Measurements from ENCODE around the gene RPS6KA3. TPM values are rescaled to one million over a fixed set of nuclear protein-coding genes. Genes with fewer than 3 reads are reported as not detected.

Gene RPS6KA3
- total RNA-seq, 5 donors from 2014 or later (not counting 1 experiment from before 2014, with no cell fraction given): 65.2 to 89.9 (median 71.9) TPM

DNA sequence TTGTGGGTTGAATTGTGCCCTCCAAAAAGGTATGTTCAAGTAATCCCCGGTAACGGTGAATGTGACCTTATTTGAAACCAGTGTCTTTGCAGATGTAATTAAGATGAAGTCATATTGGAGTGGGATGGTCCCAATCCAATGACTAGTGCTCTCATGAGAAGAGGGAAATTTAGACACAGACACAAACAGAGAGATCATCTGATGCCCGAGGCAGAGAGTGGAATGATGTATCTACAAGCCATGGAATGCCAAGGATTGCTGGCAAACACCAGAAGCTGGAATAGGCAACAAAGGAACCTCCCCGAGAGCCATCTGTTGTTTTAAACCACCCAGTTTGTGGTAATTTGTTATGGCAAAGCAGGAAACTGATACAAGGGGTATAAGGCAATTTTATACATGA is 35.1 kb downstream of the RPS6KA3 start:
- peaks cover 0 to 17% of the 10 kb centered on the region in 2 donors for H3K36me3 ChIP-seq (ENCODE audit: control insufficient read depth in 2 of 2, extremely low read depth in 1 of 2, insufficient read depth in 1 of 2, low read length in 1 of 2)

DNA sequence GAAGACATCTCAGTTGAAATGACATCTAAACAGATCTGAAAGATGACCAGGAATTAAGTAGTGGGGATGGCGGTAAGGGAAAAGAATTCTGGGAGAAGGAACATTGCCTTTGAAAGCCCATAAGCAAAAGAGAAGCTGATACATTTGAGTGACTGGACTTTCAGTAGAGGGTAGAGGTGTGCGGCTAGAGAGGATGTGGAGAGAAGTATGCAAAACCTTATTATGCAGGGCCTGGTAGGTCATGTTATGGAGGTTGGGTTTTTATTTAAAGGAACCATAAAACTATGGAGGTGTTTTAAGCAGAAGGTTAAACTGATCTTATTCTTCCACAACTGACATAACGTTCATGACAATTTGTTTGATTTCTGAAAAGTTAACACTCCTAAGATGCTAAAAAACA is 36.3 kb downstream of the RPS6KA3 start:
- H3K9me3 Mint-ChIP-seq: peaks cover 0 to 1% (median 0%) of the 10 kb centered on the region in 3 donors
- Histone ChIP-seq H3K4me1 (ENCODE audit: control insufficient read depth in 1 of 2, extremely low read depth in 1 of 2, insufficient read depth in 2 of 2, low read length in 2 of 2) (no peaks in the 10 kb centered on the region), H3K27ac (ENCODE audit: low read length) (no peak overlapping the region), H3K9me3 (no peaks in the 10 kb centered on the region), H3K4me3 (ENCODE audit: control insufficient read depth in 1 of 2, extremely low read depth in 1 of 2, low read length in 1 of 2) (no peak overlapping the region), H3K27me3 (replicated peaks in 1 of 2; ENCODE audit: control insufficient read depth in 2 of 2, extremely low read depth in 1 of 2, insufficient read depth in 2 of 2, low read length in 1 of 2) (no peaks in the 10 kb centered on the region), H3K36me3 (ENCODE audit: control insufficient read depth in 2 of 2, extremely low read depth in 1 of 2, insufficient read depth in 1 of 2, low read length in 1 of 2) (peaks cover 0 to 17% of the 10 kb centered on the region in 2 donors)
- no peak overlapping the region for H3K4me3 Mint-ChIP-seq
- peaks cover 12 to 53% (median 38%) of the 10 kb centered on the region in 3 donors for H3K4me1 Mint-ChIP-seq
- H3K27me3 Mint-ChIP-seq: peaks cover 0 to 11% of the 10 kb centered on the region in 2 donors
- DNase-seq (no peak), ATAC-seq (replicated peaks in 1 of 4) (no peak)
- no peak overlapping the region for H3K27ac Mint-ChIP-seq
- ChIA-PET CTCF (no interaction called here), POLR2A (no interaction called here)
- peaks cover 44% of the 10 kb centered on the region for H3K36me3 Mint-ChIP-seq
- 100% methylated on average over 1 of the region's 3 CpGs for WGBS (ENCODE audit: insufficient coverage)

More for the DNA sequence above, 35.1 kb downstream of the RPS6KA3 start:
- H3K4me3 Mint-ChIP-seq: no peak overlapping the region
- peaks cover 0 to 11% of the 10 kb centered on the region in 2 donors for H3K27me3 Mint-ChIP-seq
- H3K27ac ChIP-seq (ENCODE audit: low read length): no peak overlapping the region
- no peak overlapping the region for H3K27ac Mint-ChIP-seq
- peaks cover 13 to 46% (median 34%) of the 10 kb centered on the region in 3 donors for H3K4me1 Mint-ChIP-seq
- CTCF ChIA-PET: no interaction called here
- peaks cover 0 to 4% (median 2%) of the 10 kb centered on the region in 3 donors for H3K9me3 Mint-ChIP-seq
- H3K4me3 ChIP-seq (ENCODE audit: control insufficient read depth in 1 of 2, extremely low read depth in 1 of 2, low read length in 1 of 2): no peak overlapping the region
- H3K36me3 Mint-ChIP-seq: peaks cover 50% of the 10 kb centered on the region
- no peaks in the 10 kb centered on the region for H3K4me1 ChIP-seq (ENCODE audit: control insufficient read depth in 1 of 2, extremely low read depth in 1 of 2, insufficient read depth in 2 of 2, low read length in 2 of 2)
- no peaks in the 10 kb centered on the region for H3K27me3 ChIP-seq (replicated peaks in 1 of 2; ENCODE audit: control insufficient read depth in 2 of 2, extremely low read depth in 1 of 2, insufficient read depth in 2 of 2, low read length in 1 of 2)
- no peaks in the 10 kb centered on the region for H3K9me3 ChIP-seq
- no peak for DNase-seq
- no CpG with 5 or more reads among the region's 4 CpGs for WGBS (ENCODE audit: insufficient coverage)
- POLR2A ChIA-PET: no interaction called here
- ATAC-seq (replicated peaks in 1 of 4): no peak

DNA sequence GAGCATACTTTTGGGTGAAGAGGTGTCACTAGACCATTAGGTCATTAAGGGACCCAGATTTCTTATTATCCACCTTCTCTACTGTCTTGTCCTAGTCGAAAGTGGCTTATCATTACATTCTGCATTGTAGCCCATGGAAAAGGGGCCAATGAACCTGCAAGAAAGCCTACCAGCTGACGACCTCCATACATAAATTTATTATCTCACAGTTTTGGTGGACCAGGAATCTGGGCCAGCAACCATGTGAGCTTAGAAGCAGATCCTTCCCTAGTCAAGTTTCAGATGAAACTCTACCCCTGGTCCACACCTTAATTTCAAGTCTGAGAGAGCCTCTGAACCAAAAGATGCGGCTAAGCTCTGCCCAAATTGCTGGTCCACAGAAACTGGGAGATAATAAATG is 37.6 kb downstream of the RPS6KA3 start:
- ChIA-PET CTCF (no interaction called here), POLR2A (interaction anchor here (0.6 kb wide), 2 partner anchors 390 to 546 kb away, joined by 6 to 7 read pairs; no protein-coding TSS in a partner anchor)
- no peaks in the 10 kb centered on the region for H3K4me1 ChIP-seq (ENCODE audit: control insufficient read depth in 1 of 2, extremely low read depth in 1 of 2, insufficient read depth in 2 of 2, low read length in 2 of 2)
- Mint-ChIP-seq H3K27ac (no peak overlapping the region), H3K27me3 (peaks cover 0 to 11% of the 10 kb centered on the region in 2 donors), H3K9me3 (no peaks in the 10 kb centered on the region), H3K4me3 (no peak overlapping the region), H3K4me1 (peaks cover 10 to 58% (median 43%) of the 10 kb centered on the region in 3 donors), H3K36me3 (peaks cover 43% of the 10 kb centered on the region)
- WGBS (ENCODE audit: insufficient coverage): no CpG with 5 or more reads among the region's 3 CpGs
- ATAC-seq (replicated peaks in 1 of 4): no peak
- no peaks in the 10 kb centered on the region for H3K9me3 ChIP-seq
- no peak overlapping the region for H3K4me3 ChIP-seq (ENCODE audit: control insufficient read depth in 1 of 2, extremely low read depth in 1 of 2, low read length in 1 of 2)
- H3K36me3 ChIP-seq (ENCODE audit: control insufficient read depth in 2 of 2, extremely low read depth in 1 of 2, insufficient read depth in 1 of 2, low read length in 1 of 2): peaks cover 0 to 17% of the 10 kb centered on the region in 2 donors
- no peak overlapping the region for H3K27ac ChIP-seq (ENCODE audit: low read length)
- no peaks in the 10 kb centered on the region for H3K27me3 ChIP-seq (replicated peaks in 1 of 2; ENCODE audit: control insufficient read depth in 2 of 2, extremely low read depth in 1 of 2, insufficient read depth in 2 of 2, low read length in 1 of 2)
- no peak for DNase-seq

DNA sequence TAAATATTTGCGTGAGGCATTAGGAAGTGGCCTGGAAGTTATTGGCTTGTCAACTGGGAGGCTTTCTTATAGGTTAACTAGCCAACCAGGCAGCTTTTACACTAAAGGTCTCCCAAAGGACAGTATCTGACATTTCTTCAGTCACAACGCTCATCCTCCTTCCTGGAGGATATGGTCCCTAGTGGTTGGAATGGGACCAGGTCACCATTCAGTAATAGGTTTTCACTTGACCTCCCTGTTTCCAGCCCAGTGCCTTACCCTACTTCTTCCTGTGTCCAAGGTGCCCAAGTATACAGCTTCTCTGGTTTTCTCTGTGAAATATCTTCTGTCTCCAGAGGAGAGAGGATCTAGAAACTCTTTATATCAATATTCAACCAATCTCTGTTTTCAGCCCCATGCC is 38.5 kb downstream of the RPS6KA3 start:
- Histone ChIP-seq H3K4me1 (ENCODE audit: control insufficient read depth in 1 of 2, extremely low read depth in 1 of 2, insufficient read depth in 2 of 2, low read length in 2 of 2) (no peaks in the 10 kb centered on the region), H3K4me3 (ENCODE audit: control insufficient read depth in 1 of 2, extremely low read depth in 1 of 2, low read length in 1 of 2) (no peak overlapping the region), H3K36me3 (ENCODE audit: control insufficient read depth in 2 of 2, extremely low read depth in 1 of 2, insufficient read depth in 1 of 2, low read length in 1 of 2) (peaks cover 0 to 14% of the 10 kb centered on the region in 2 donors), H3K27ac (ENCODE audit: low read length) (no peak overlapping the region), H3K9me3 (no peaks in the 10 kb centered on the region), H3K27me3 (replicated peaks in 1 of 2; ENCODE audit: control insufficient read depth in 2 of 2, extremely low read depth in 1 of 2, insufficient read depth in 2 of 2, low read length in 1 of 2) (no peaks in the 10 kb centered on the region)
- Mint-ChIP-seq H3K27me3 (peaks cover 0 to 11% of the 10 kb centered on the region in 2 donors), H3K36me3 (peaks cover 38% of the 10 kb centered on the region), H3K27ac (peak overlapping the region in 1 of 2 donors; percentile 30), H3K4me1 (peaks cover 10 to 63% (median 45%) of the 10 kb centered on the region in 3 donors), H3K4me3 (no peak overlapping the region), H3K9me3 (no peaks in the 10 kb centered on the region)
- POLR2A ChIA-PET: interaction anchor here in 1 of 2 donors (0.6 kb wide), 1 partner anchor 389 kb away, joined by 6 read pairs; no protein-coding TSS in a partner anchor
- DNase-seq (no peak), ATAC-seq (replicated peaks in 1 of 4) (no peak)
- CTCF ChIA-PET: no interaction called here
- WGBS (ENCODE audit: insufficient coverage): no CpG with 5 or more reads among the region's 2 CpGs

DNA sequence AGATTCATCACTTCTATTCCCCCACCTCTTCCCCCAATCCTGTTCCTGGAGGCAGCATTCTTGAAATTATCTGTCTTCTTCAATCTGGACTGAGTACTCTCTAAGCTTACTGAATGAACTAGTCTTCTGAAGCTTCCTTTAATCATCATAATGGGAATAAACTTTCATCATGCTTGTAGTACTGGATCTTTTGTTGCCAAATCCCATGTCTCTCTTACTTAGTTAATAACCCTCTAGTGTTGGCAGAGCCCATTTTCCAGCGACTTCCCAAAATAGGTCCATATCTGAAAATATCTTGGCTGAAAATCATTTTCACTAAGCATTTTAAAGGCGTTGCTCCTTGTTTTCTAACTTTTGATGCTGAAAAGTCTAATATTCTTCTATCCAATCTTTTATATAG is 39.6 kb downstream of the RPS6KA3 start:
- Histone ChIP-seq H3K9me3 (no peaks in the 10 kb centered on the region), H3K27me3 (replicated peaks in 1 of 2; ENCODE audit: control insufficient read depth in 2 of 2, extremely low read depth in 1 of 2, insufficient read depth in 2 of 2, low read length in 1 of 2) (no peaks in the 10 kb centered on the region), H3K36me3 (ENCODE audit: control insufficient read depth in 2 of 2, extremely low read depth in 1 of 2, insufficient read depth in 1 of 2, low read length in 1 of 2) (peaks cover 0 to 14% of the 10 kb centered on the region in 2 donors), H3K4me3 (ENCODE audit: control insufficient read depth in 1 of 2, extremely low read depth in 1 of 2, low read length in 1 of 2) (no peak overlapping the region), H3K27ac (ENCODE audit: low read length) (no peak overlapping the region), H3K4me1 (ENCODE audit: control insufficient read depth in 1 of 2, extremely low read depth in 1 of 2, insufficient read depth in 2 of 2, low read length in 2 of 2) (no peaks in the 10 kb centered on the region)
- whole genome bisulfite sequencing (ENCODE audit: insufficient coverage): no CpG with 5 or more reads among the region's 2 CpGs
- POLR2A ChIA-PET: no interaction called here
- CTCF ChIA-PET: no interaction called here
- ATAC-seq (replicated peaks in 1 of 4) (no peak), DNase-seq (no peak)
- no peak overlapping the region for H3K4me3 Mint-ChIP-seq
- peaks cover 34% of the 10 kb centered on the region for H3K36me3 Mint-ChIP-seq
- H3K27me3 Mint-ChIP-seq: peaks cover 0 to 11% of the 10 kb centered on the region in 2 donors
- H3K9me3 Mint-ChIP-seq: no peaks in the 10 kb centered on the region
- H3K4me1 Mint-ChIP-seq: peaks cover 10 to 69% (median 50%) of the 10 kb centered on the region in 3 donors
- peak overlapping the region; percentile 35 to 48 for H3K27ac Mint-ChIP-seq

DNA sequence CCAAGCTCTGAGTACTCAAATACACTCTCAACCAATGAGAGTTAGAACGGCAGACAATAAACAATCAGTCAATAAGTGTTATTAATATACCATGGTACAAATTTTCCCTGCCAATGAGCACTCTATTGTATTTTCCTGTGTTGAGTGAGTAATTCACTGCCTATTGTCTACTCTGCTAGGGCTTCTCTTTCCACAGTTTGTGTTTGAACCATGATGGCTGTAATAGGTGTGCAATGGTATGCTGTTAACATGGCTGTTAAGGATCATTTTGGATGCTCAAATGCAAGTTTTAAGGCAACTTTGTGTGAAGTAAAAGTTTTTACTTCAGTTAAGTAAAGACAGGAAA is 41.2 kb downstream of the RPS6KA3 start:
- Histone ChIP-seq H3K36me3 (ENCODE audit: control insufficient read depth in 2 of 2, extremely low read depth in 1 of 2, insufficient read depth in 1 of 2, low read length in 1 of 2) (peaks cover 0 to 14% of the 10 kb centered on the region in 2 donors), H3K4me1 (ENCODE audit: control insufficient read depth in 1 of 2, extremely low read depth in 1 of 2, insufficient read depth in 2 of 2, low read length in 2 of 2) (no peaks in the 10 kb centered on the region), H3K4me3 (ENCODE audit: control insufficient read depth in 1 of 2, extremely low read depth in 1 of 2, low read length in 1 of 2) (no peak overlapping the region), H3K9me3 (no peaks in the 10 kb centered on the region), H3K27me3 (replicated peaks in 1 of 2; ENCODE audit: control insufficient read depth in 2 of 2, extremely low read depth in 1 of 2, insufficient read depth in 2 of 2, low read length in 1 of 2) (no peaks in the 10 kb centered on the region), H3K27ac (ENCODE audit: low read length) (no peak overlapping the region)
- ChIA-PET CTCF (no interaction called here), POLR2A (interaction anchor here (0.6 kb wide), 2 partner anchors 11 to 25 kb away, joined by 4 to 5 read pairs; no protein-coding TSS in a partner anchor)
- ATAC-seq (replicated peaks in 1 of 4) (no peak), DNase-seq (no peak)
- no CpG with 5 or more reads among the region's 1 CpG for WGBS (ENCODE audit: insufficient coverage)
- Mint-ChIP-seq H3K9me3 (no peaks in the 10 kb centered on the region), H3K27ac (peak overlapping the region; percentile 7 to 46), H3K4me1 (peaks cover 7 to 70% (median 49%) of the 10 kb centered on the region in 3 donors), H3K27me3 (peaks cover 0 to 11% of the 10 kb centered on the region in 2 donors), H3K36me3 (peaks cover 30% of the 10 kb centered on the region), H3K4me3 (no peak overlapping the region)

All from T-cell (primary cell).